ENCODE measurements around the gene RASGRF1. TPM values are rescaled to one million over a fixed set of nuclear protein-coding genes. Genes with fewer than 3 reads are reported as not detected.

Gene RASGRF1
- total and polyA plus RNA-seq, 2 experiments from 2014 or later = 0.05 to 0.24 TPM

DNA sequence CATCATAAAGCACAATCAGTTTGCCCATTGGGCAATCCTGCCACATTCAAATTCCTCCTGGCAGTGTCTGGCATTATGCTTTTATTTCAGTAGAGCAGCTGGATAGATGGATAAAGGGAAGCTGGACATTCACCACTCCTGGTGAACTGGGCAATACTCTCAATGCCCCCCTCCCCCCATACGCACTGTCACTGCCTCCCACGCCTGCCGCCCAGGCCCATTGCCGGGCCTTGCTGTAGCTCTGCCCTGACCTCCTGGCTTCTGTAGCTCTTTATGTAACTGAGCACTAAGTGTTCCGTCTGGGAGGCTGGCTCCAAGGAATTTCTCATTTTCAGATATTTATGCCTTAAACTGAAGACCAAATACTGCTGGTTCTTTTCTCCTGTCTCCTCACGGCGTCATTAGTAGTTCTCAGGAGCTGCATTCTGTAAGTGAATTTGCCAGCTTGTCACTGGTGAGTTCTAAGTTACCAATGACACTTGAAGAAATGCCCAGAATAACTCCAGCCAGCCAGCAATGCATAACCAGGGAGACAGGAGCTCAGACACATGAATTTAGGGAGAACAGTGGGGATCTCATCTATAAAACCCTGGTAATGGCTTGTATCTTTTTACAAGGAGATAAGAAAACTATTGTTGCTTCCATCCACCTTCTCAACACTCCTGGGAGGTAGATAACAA, 25.5 kb upstream of the RASGRF1 start:
- no peaks in the 10 kb centered on the region for H3K36me3 ChIP-seq (ENCODE audit: insufficient read depth)

More for the DNA sequence above, 25.5 kb upstream of the RASGRF1 start:
- Histone ChIP-seq H3K9me2 (ENCODE audit: insufficient read depth) (no peaks in the 10 kb centered on the region), H3K27ac (ENCODE audit: low read depth) (no peak overlapping the region), H4K20me1 (replicated peaks; ENCODE audit: insufficient read depth) (no peaks in the 10 kb centered on the region), H3K4me1 (ENCODE audit: insufficient read depth) (no peaks in the 10 kb centered on the region), H3K79me2 (replicated peaks; ENCODE audit: insufficient read depth) (no peaks in the 10 kb centered on the region), H3K27me3 (ENCODE audit: insufficient read depth) (no peaks in the 10 kb centered on the region), H3K4me3 (no peak overlapping the region), H3F3A (replicated peaks; ENCODE audit: low read depth) (no peaks in the 10 kb centered on the region), H3K4me2 (no peak overlapping the region), H2AFZ (no peak overlapping the region)
- ATAC-seq (no peak), DNase-seq (ENCODE audit: low spot score) (no peak)
- no peaks in the 10 kb centered on the region for H3K27me3 Mint-ChIP-seq (ENCODE audit: insufficient read depth, low read depth, poor library complexity)
- H3K9me3 Mint-ChIP-seq = no peaks in the 10 kb centered on the region
- H3K4me3 Mint-ChIP-seq = no peak overlapping the region
- TF ChIP-seq EZH2phosphoT487 (IDR thresholded peaks at IDR 0.05; ENCODE audit: unreplicated experiment) = no peak
- no peak for TF ChIP-seq CREB1 (CRISPR knock-in tag; IDR thresholded peaks at IDR 0.05; ENCODE audit: low read depth)
- no peak for TF ChIP-seq EZH2 (IDR thresholded peaks at IDR 0.05; ENCODE audit: low read depth, unreplicated experiment)
- TF ChIP-seq, protein P1, sequence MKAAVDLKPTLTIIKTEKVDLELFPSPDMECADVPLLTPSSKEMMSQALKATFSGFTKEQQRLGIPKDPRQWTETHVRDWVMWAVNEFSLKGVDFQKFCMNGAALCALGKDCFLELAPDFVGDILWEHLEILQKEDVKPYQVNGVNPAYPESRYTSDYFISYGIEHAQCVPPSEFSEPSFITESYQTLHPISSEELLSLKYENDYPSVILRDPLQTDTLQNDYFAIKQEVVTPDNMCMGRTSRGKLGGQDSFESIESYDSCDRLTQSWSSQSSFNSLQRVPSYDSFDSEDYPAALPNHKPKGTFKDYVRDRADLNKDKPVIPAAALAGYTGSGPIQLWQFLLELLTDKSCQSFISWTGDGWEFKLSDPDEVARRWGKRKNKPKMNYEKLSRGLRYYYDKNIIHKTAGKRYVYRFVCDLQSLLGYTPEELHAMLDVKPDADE (IDR thresholded peaks at IDR 0.05) = no peak
- TF ChIP-seq POLR2AphosphoS5 (IDR thresholded peaks at IDR 0.05; ENCODE audit: low read depth) = no peak
- no peak for TF ChIP-seq NANOG (IDR thresholded peaks at IDR 0.05; ENCODE audit: borderline replicate concordance)
- TF ChIP-seq, protein P2, sequence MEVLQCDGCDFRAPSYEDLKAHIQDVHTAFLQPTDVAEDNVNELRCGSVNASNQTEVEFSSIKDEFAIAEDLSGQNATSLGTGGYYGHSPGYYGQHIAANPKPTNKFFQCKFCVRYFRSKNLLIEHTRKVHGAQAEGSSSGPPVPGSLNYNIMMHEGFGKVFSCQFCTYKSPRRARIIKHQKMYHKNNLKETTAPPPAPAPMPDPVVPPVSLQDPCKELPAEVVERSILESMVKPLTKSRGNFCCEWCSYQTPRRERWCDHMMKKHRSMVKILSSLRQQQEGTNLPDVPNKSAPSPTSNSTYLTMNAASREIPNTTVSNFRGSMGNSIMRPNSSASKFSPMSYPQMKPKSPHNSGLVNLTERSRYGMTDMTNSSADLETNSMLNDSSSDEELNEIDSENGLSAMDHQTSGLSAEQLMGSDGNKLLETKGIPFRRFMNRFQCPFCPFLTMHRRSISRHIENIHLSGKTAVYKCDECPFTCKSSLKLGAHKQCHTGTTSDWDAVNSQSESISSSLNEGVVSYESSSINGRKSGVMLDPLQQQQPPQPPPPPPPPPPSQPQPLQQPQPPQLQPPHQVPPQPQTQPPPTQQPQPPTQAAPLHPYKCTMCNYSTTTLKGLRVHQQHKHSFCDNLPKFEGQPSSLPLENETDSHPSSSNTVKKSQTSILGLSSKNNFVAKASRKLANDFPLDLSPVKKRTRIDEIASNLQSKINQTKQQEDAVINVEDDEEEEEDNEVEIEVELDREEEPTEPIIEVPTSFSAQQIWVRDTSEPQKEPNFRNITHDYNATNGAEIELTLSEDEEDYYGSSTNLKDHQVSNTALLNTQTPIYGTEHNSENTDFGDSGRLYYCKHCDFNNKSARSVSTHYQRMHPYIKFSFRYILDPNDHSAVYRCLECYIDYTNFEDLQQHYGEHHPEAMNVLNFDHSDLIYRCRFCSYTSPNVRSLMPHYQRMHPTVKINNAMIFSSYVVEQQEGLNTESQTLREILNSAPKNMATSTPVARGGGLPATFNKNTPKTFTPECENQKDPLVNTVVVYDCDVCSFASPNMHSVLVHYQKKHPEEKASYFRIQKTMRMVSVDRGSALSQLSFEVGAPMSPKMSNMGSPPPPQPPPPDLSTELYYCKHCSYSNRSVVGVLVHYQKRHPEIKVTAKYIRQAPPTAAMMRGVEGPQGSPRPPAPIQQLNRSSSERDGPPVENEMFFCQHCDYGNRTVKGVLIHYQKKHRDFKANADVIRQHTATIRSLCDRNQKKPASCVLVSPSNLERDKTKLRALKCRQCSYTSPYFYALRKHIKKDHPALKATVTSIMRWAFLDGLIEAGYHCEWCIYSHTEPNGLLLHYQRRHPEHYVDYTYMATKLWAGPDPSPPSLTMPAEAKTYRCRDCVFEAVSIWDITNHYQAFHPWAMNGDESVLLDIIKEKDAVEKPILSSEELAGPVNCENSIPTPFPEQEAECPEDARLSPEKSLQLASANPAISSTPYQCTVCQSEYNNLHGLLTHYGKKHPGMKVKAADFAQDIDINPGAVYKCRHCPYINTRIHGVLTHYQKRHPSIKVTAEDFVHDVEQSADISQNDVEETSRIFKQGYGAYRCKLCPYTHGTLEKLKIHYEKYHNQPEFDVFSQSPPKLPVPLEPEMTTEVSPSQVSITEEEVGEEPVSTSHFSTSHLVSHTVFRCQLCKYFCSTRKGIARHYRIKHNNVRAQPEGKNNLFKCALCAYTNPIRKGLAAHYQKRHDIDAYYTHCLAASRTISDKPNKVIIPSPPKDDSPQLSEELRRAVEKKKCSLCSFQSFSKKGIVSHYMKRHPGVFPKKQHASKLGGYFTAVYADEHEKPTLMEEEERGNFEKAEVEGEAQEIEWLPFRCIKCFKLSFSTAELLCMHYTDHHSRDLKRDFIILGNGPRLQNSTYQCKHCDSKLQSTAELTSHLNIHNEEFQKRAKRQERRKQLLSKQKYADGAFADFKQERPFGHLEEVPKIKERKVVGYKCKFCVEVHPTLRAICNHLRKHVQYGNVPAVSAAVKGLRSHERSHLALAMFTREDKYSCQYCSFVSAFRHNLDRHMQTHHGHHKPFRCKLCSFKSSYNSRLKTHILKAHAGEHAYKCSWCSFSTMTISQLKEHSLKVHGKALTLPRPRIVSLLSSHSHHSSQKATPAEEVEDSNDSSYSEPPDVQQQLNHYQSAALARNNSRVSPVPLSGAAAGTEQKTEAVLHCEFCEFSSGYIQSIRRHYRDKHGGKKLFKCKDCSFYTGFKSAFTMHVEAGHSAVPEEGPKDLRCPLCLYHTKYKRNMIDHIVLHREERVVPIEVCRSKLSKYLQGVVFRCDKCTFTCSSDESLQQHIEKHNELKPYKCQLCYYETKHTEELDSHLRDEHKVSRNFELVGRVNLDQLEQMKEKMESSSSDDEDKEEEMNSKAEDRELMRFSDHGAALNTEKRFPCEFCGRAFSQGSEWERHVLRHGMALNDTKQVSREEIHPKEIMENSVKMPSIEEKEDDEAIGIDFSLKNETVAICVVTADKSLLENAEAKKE (CRISPR knock-in tag; IDR thresholded peaks at IDR 0.05) = no peak
- H3K27ac Mint-ChIP-seq = no peak overlapping the region
- H3K4me1 Mint-ChIP-seq = no peaks in the 10 kb centered on the region
- H3K36me3 Mint-ChIP-seq (ENCODE audit: low read depth) = no peaks in the 10 kb centered on the region

All from GM23338 (cell line).